ENCODE measurements around the gene CASS4. TPM values are rescaled to one million over a fixed set of nuclear protein-coding genes. Genes with fewer than 3 reads are reported as not detected.

CASS4 gene
- total RNA-seq, result 0.07 TPM in 1 of 2 replicates, not detected in the other

- H3K27me3 ChIP-seq (ENCODE audit: control insufficient read depth, insufficient read depth, low read length), result no peaks in the 10 kb centered on the region
- DNase-seq (ENCODE audit: low read depth), result no peak
- H3K36me3 ChIP-seq (ENCODE audit: control insufficient read depth, insufficient read depth, low read length), result no peaks in the 10 kb centered on the region
- H3K4me3 ChIP-seq (ENCODE audit: low read depth, low read length), result no peak within 1 kb of the TSS
- no peak for TF ChIP-seq CTCF (IDR thresholded peaks at IDR 0.05; ENCODE audit: insufficient read depth, low read length, poor library complexity, severe bottlenecking)
Observed at GRCh38 chr20:56411759-56412472, at the start of gene CASS4. Gene CASS4 (plus strand): TSS chr20:56412260. CDS start chr20:56412459, 199 bp downstream.

- no peaks in the 10 kb centered on the region for H3K27me3 ChIP-seq (ENCODE audit: control insufficient read depth, insufficient read depth, low read length)
- H3K4me3 ChIP-seq (ENCODE audit: low read depth, low read length), result no peak overlapping the region
- no peak for DNase-seq (ENCODE audit: low read depth)
- TF ChIP-seq CTCF (IDR thresholded peaks at IDR 0.05; ENCODE audit: insufficient read depth, low read length, poor library complexity, severe bottlenecking), result no peak
- no peaks in the 10 kb centered on the region for H3K36me3 ChIP-seq (ENCODE audit: control insufficient read depth, insufficient read depth, low read length)
Observed at GRCh38 chr20:56362833-56363413, 49.1 kb upstream of the CASS4 start.

- H3K36me3 ChIP-seq (ENCODE audit: control insufficient read depth, insufficient read depth, low read length), result no peaks in the 10 kb centered on the region
- DNase-seq (ENCODE audit: low read depth), result no peak
- no peaks in the 10 kb centered on the region for H3K27me3 ChIP-seq (ENCODE audit: control insufficient read depth, insufficient read depth, low read length)
- TF ChIP-seq CTCF (IDR thresholded peaks at IDR 0.05; ENCODE audit: insufficient read depth, low read length, poor library complexity, severe bottlenecking), result no peak
- no peak overlapping the region for H3K4me3 ChIP-seq (ENCODE audit: low read depth, low read length)
Observed at GRCh38 chr20:56363491-56363890, 48.6 kb upstream of the CASS4 start.

GRCh38 chr20:56368351-56369134, 43.5 kb upstream of the CASS4 start:
- Histone ChIP-seq H3K36me3 (ENCODE audit: control insufficient read depth, insufficient read depth, low read length) (no peaks in the 10 kb centered on the region), H3K27me3 (ENCODE audit: control insufficient read depth, insufficient read depth, low read length) (no peaks in the 10 kb centered on the region), H3K4me3 (ENCODE audit: low read depth, low read length) (no peak overlapping the region)
- no peak for TF ChIP-seq CTCF (IDR thresholded peaks at IDR 0.05; ENCODE audit: insufficient read depth, low read length, poor library complexity, severe bottlenecking)
- DNase-seq (ENCODE audit: low read depth), result no peak

- Histone ChIP-seq H3K4me3 (ENCODE audit: low read depth, low read length) (no peak overlapping the region), H3K27me3 (ENCODE audit: control insufficient read depth, insufficient read depth, low read length) (no peaks in the 10 kb centered on the region), H3K36me3 (ENCODE audit: control insufficient read depth, insufficient read depth, low read length) (no peaks in the 10 kb centered on the region)
- TF ChIP-seq CTCF (IDR thresholded peaks at IDR 0.05; ENCODE audit: insufficient read depth, low read length, poor library complexity, severe bottlenecking), result no peak
- DNase-seq (ENCODE audit: low read depth), result no peak
Observed at GRCh38 chr20:56369179-56369578, 42.9 kb upstream of the CASS4 start.

Data from kidney epithelial cell (primary cell).